ENCODE data around the gene AGBL1.

DNA sequence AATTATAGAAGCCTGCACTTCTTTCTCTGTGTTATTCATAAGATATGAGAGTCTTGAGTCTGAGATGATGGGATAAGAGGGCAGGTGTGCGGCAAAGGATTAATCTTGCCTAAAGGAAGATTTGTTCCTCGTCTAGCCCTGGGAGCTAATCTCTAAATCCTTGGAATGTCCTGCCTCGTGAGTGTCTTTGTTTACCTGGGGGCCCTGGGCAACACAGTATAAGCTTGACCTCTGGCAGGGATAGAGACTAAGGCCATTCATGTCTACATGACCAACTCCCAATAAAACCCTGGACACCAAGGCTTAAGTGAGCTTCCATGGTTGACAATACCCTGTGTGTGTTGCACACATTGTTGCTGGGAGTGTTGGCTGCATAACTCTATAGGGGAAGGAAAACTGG lies 3.2 kb upstream of the AGBL1 start:
- TF ChIP-seq, protein P1, sequence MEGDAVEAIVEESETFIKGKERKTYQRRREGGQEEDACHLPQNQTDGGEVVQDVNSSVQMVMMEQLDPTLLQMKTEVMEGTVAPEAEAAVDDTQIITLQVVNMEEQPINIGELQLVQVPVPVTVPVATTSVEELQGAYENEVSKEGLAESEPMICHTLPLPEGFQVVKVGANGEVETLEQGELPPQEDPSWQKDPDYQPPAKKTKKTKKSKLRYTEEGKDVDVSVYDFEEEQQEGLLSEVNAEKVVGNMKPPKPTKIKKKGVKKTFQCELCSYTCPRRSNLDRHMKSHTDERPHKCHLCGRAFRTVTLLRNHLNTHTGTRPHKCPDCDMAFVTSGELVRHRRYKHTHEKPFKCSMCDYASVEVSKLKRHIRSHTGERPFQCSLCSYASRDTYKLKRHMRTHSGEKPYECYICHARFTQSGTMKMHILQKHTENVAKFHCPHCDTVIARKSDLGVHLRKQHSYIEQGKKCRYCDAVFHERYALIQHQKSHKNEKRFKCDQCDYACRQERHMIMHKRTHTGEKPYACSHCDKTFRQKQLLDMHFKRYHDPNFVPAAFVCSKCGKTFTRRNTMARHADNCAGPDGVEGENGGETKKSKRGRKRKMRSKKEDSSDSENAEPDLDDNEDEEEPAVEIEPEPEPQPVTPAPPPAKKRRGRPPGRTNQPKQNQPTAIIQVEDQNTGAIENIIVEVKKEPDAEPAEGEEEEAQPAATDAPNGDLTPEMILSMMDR (IDR thresholded peaks at IDR 0.05), result no peak
- TF ChIP-seq POLR2A (IDR thresholded peaks at IDR 0.05), result no peak

Measured in Peyer's patch (tissue), 4 donors.